Gastrocnemius medialis (tissue), 4 donors: ENCODE results near the gene PDAP1. TPM values are rescaled to one million over a fixed set of nuclear protein-coding genes. Genes with fewer than 3 reads are reported as not detected.

Experiments used
- ATAC-seq, 2 donors: fragments of 150-250 bp; one replicate each; pipeline ENCODE4 v1.9.1; 2016
- DNase-seq, 2 donors: peaks; one replicate each; pipeline ENCODE4 v3.0.0-alpha.2; 2019
- H3K27ac ChIP-seq, 4 donors: fragments of 200-600 bp; sonication (generic); 1 replicate in 1 of 4; 2 replicates in 3 of 4; pipeline ENCODE4 v1.5.1; 2016 to 2018; ENCODE audit warnings: mild to moderate bottlenecking in 2 of 4, moderate library complexity in 1 of 4
- H3K27me3 ChIP-seq, 3 donors: fragments of 200-600 bp; sonication (generic) in 2 of 3; 1 replicate in 1 of 3; 2 replicates in 2 of 3; pipeline versions ENCODE4 v1.5.1 to v1.6.0; 2016 to 2019; ENCODE audit warnings: mild to moderate bottlenecking in 1 of 3, moderate library complexity in 1 of 3
- H3K36me3 ChIP-seq, 2 donors: fragments of 200-600 bp; sonication (generic) in 1 of 2; one replicate each; pipeline ENCODE4 v1.5.1; 2017 to 2018
- H3K4me1 ChIP-seq, 2 donors: fragments of 200-600 bp; sonication (generic) in 1 of 2; one replicate each; pipeline ENCODE4 v1.5.1; 2016 to 2017; ENCODE audit warnings: mild to moderate bottlenecking in 2 of 2
- H3K4me3 ChIP-seq, 4 donors: fragments of 200-600 bp; sonication (generic) in 3 of 4; 1 replicate in 1 of 4; 2 replicates in 3 of 4; pipeline ENCODE4 v1.5.1; 2016 to 2019; ENCODE audit warnings: mild to moderate bottlenecking in 2 of 4
- H3K9me3 ChIP-seq, 3 donors: fragments of 200-600 bp; sonication (generic) in 2 of 3; 1 replicate in 1 of 3; 2 replicates in 2 of 3; pipeline ENCODE4 v1.5.1; 2016 to 2019
- CTCF ChIP-seq, 5 experiments: fragments of 450-650 bp in 3 of 5; fragments of 200-600 bp in 2 of 5; sonication (generic) in 2 of 5; IDR thresholded peaks in 4 of 5; conservative IDR thresholded peaks in 1 of 5; 1 replicate in 4 of 5; 2 replicates in 1 of 5; pipeline ENCODE4 v1.5.1; 2016 to 2019; ENCODE audit warnings: antibody characterized with exemption in 5 of 5, mild to moderate bottlenecking in 3 of 5, moderate library complexity in 3 of 5
- POLR2A ChIP-seq, 2 donors: fragments of 450-650 bp; IDR thresholded peaks; one replicate each; pipeline ENCODE4 v1.6.1; 2017; ENCODE audit warnings: antibody characterized with exemption in 2 of 2, mild to moderate bottlenecking in 2 of 2, moderate library complexity in 2 of 2
- in situ Hi-C, 4 donors: fragments of 200-750 bp; cut with MboI; loops; one replicate each; pipeline versions ENCODE4 v1.15.0 to v1.8.0; 2017; ENCODE audit warnings: low sequenced_read_pairs in 4 of 4
- intact Hi-C: fragments of 100-400 bp; cut with DNase I; formaldehyde crosslinking; loops from one replicate; pipeline ENCODE4 v1.15.1; 2023; ENCODE audit warnings: low total_unique reads
- total RNA-seq, 4 donors: library from RNA; depleted of rRNA; stranded (reverse); fragments of >200 nt; gene quantifications; one replicate each; pipeline versions ENCODE4 v1.1.0 to v1.2.3, GENCODE V29; 2016

PDAP1 gene
- total RNA-seq, 4 donors from 2014 or later: 81.7 to 258 (median 198) TPM

- TF ChIP-seq POLR2A (IDR thresholded peaks at IDR 0.05): no peak
- TF ChIP-seq CTCF (IDR thresholded peaks at IDR 0.05 in 4 of 5, conservative IDR thresholded peaks at IDR 0.05 in 1 of 5): no peak
- H3K4me1 ChIP-seq: peaks cover 6 to 21% of the 10 kb centered on the region in 2 donors
- H3K4me3 ChIP-seq: no peak overlapping the region
- no peaks in the 10 kb centered on the region for H3K27me3 ChIP-seq
- DNase-seq (no peak), ATAC-seq (no peak)
- H3K36me3 ChIP-seq: peaks cover 0 to 68% of the 10 kb centered on the region in 2 donors
- H3K9me3 ChIP-seq: no peaks in the 10 kb centered on the region
- intact Hi-C loops: no loop called here
- no peak overlapping the region for H3K27ac ChIP-seq
- in situ Hi-C loops: no loop called here
These were observed 11.0 kb downstream of the PDAP1 start for GRCh38 chr7:99397297-99397983.

DNA sequence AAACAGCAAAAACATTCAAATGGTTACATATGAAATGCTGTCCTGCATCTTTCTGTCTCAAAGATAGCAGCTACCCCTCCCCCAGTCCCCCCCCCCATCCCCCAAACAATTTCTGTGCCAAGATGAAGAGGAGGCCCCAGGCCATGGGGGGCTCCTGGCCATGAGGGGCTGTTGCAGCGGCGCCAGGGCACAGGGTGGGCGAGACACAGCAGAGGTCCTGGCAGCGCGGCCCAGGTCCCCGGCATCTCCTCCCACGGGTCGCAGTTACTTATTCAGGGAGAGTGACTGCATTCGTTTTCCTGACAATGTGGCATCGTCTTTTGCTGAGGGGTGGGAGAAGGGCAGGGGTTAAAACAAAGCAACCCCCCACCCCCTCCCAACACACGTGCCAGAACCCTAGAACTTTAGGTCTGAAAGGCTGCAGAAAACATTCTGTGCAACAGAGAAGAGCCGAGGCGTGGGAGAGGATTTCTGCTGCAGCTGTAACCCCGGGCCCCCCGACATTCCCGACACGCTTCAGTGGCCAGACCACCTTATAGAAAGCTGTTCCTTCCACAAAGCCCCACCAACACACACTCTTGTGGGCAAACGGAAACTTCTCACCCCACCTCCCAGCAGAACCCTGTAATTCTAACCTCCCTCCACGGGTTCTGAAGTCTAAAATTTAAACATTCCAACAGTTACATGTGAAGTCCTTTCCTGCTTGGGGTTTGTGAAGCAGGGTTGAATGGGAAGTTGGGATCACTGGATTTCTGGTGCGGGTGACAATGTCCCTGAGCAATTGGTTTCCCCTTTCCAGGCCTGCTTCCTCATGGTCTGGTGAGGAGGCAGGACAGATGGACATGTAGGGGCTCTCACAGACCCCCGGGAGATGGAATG is 11.7 kb downstream of the PDAP1 start:
- H3K36me3 ChIP-seq: peaks cover 0 to 61% of the 10 kb centered on the region in 2 donors
- intact Hi-C loops (no loop called here), in situ Hi-C loops (no loop called here)
- DNase-seq: no peak
- H3K4me1 ChIP-seq: peaks cover 6 to 24% of the 10 kb centered on the region in 2 donors
- H3K9me3 ChIP-seq: no peaks in the 10 kb centered on the region
- ATAC-seq: no peak
- no peak overlapping the region for H3K4me3 ChIP-seq
- H3K27ac ChIP-seq: no peak overlapping the region
- TF ChIP-seq CTCF (IDR thresholded peaks at IDR 0.05 in 4 of 5, conservative IDR thresholded peaks at IDR 0.05 in 1 of 5): no peak
- TF ChIP-seq POLR2A (IDR thresholded peaks at IDR 0.05): no peak
- H3K27me3 ChIP-seq: no peaks in the 10 kb centered on the region

- DNase-seq: no peak
- peaks cover 0 to 52% of the 10 kb centered on the region in 2 donors for H3K36me3 ChIP-seq
- in situ Hi-C loops: no loop called here
These were observed 12.6 kb downstream of the PDAP1 start for GRCh38 chr7:99395616-99396327.

DNA sequence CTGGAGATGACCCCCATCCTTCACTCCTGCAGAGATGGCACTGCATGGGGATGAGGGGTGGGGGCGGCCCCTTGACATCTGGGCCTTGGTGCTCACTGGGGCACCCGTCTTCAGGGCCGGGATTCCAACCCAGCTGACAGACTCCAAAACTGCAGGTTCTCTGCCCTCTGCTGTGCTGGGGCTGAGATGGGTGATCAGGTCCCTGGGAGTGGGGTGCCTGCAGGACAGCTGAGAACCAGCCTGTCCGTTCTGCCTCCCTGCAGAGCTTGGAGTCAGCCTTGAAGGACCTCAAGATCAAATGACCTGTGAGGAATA is 14.3 kb downstream of the PDAP1 start:
- Histone ChIP-seq H3K27ac (no peak overlapping the region), H3K4me3 (no peak overlapping the region), H3K4me1 (peaks cover 6 to 18% of the 10 kb centered on the region in 2 donors), H3K36me3 (peaks cover 0 to 36% of the 10 kb centered on the region in 2 donors), H3K27me3 (no peaks in the 10 kb centered on the region), H3K9me3 (no peaks in the 10 kb centered on the region)
- TF ChIP-seq CTCF (IDR thresholded peaks at IDR 0.05 in 4 of 5, conservative IDR thresholded peaks at IDR 0.05 in 1 of 5): no peak
- no peak for DNase-seq
- in situ Hi-C loops (no loop called here), intact Hi-C loops (no loop called here)
- no peak for ATAC-seq

More at GRCh38 chr7:99395616-99396327, 12.6 kb downstream of the PDAP1 start:
- no peak overlapping the region for H3K4me3 ChIP-seq
- no peaks in the 10 kb centered on the region for H3K27me3 ChIP-seq
- no peak for ATAC-seq
- TF ChIP-seq POLR2A (IDR thresholded peaks at IDR 0.05): no peak
- no peak for TF ChIP-seq CTCF (IDR thresholded peaks at IDR 0.05 in 4 of 5, conservative IDR thresholded peaks at IDR 0.05 in 1 of 5)
- intact Hi-C loops: no loop called here
- peaks cover 6 to 24% of the 10 kb centered on the region in 2 donors for H3K4me1 ChIP-seq
- H3K27ac ChIP-seq: no peak overlapping the region
- no peaks in the 10 kb centered on the region for H3K9me3 ChIP-seq
